SK-N-SH (cell line): ENCODE data around the gene ABCC4. TPM values are rescaled to one million over a fixed set of nuclear protein-coding genes. Genes with fewer than 3 reads are reported as not detected.

Source experiments
- CTCF ChIA-PET: fragments of 300-600, 350-600 bp; formaldehyde crosslinking; extraction: SDS; loops from one replicate; lab custom pipeline; 2021; lab: Yijun Ruan, JAX
- POLR2A ChIA-PET: fragments of 350-600 bp; sonication (Branson Sonifier 250); formaldehyde crosslinking; extraction: SDS; loops from one replicate; lab custom pipeline; 2020; ENCODE audit warnings: antibody characterized with exemption, inconsistent platforms; lab: Yijun Ruan, JAX
- DNase-seq: peaks from one replicate; pipeline ENCODE4 v3.0.0; 2012
- H2AFZ ChIP-seq: fragments of 200-600 bp; sonication (generic); 2 replicates; pipeline ENCODE4 v1.8.1; 2016; ENCODE audit warnings: antibody characterized with exemption, mild to moderate bottlenecking, low read depth
- H3F3A ChIP-seq: fragments of 200-600 bp; sonication (generic); replicated peaks from 2 replicates; pipeline ENCODE3; 2016; ENCODE audit warnings: antibody characterized with exemption, mild to moderate bottlenecking; ENCODE audit not compliant: insufficient read depth
- H3K27ac ChIP-seq, 2 experiments: fragments of 200-500 bp in 1 of 2; fragments of 200-600 bp in 1 of 2; sonication (Bioruptor generic) in 1 of 2; sonication (generic), shearing (Covaris generic) in 1 of 2; 2 replicates each; pipeline versions ENCODE4 v1.5.1 to v1.6.1; 2014 to 2016; ENCODE audit warnings: low read depth in 2 of 2, inconsistent platforms in 1 of 2, low read length in 1 of 2, mild to moderate bottlenecking in 1 of 2, mixed read lengths in 1 of 2
- H3K27me3 ChIP-seq: fragments of 200-600 bp; sonication (generic), shearing (Covaris generic); 2 replicates; pipeline ENCODE4 v1.6.1; 2016; ENCODE audit warnings: mixed run types; ENCODE audit not compliant: insufficient read depth
- H3K36me3 ChIP-seq, 2 experiments: fragments of 200-500 bp in 1 of 2; fragments of 200-600 bp in 1 of 2; sonication (Bioruptor generic) in 1 of 2; sonication (generic) in 1 of 2; replicated peaks in 1 of 2; 2 replicates each; pipeline versions ENCODE3 to v1.5.1; 2014 to 2016; ENCODE audit warnings: low read length in 1 of 2, mild to moderate bottlenecking in 1 of 2; ENCODE audit not compliant: insufficient read depth in 2 of 2, control insufficient read depth in 1 of 2
- H3K4me1 ChIP-seq, 2 experiments: fragments of 200-500 bp in 1 of 2; fragments of 200-600 bp in 1 of 2; sonication (Bioruptor generic) in 1 of 2; sonication (generic), shearing (Covaris generic) in 1 of 2; 2 replicates each; pipeline versions ENCODE4 v1.5.1 to v1.6.1; 2014 to 2016; ENCODE audit warnings: low read depth in 1 of 2, low read length in 1 of 2, mixed run types in 1 of 2; ENCODE audit not compliant: insufficient read depth in 2 of 2, control insufficient read depth in 1 of 2
- H3K4me2 ChIP-seq: fragments of 200-600 bp; sonication (generic), shearing (Covaris generic); 2 replicates; pipeline ENCODE4 v1.6.1; 2017; ENCODE audit warnings: mixed run types
- H3K4me3 ChIP-seq, 2 experiments: fragments of 200-500 bp in 1 of 2; fragments of 200-600 bp in 1 of 2; sonication (Bioruptor generic) in 1 of 2; sonication (generic), shearing (Covaris generic) in 1 of 2; 2 replicates each; pipeline versions ENCODE4 v1.5.1 to v1.8.1; 2014 to 2016; ENCODE audit warnings: low read depth in 2 of 2, inconsistent platforms in 1 of 2, low read length in 1 of 2, mild to moderate bottlenecking in 1 of 2, mixed read lengths in 1 of 2, moderate library complexity in 1 of 2
- H3K79me2 ChIP-seq: fragments of 200-600 bp; sonication (generic); 2 replicates; pipeline ENCODE4 v1.8.1; 2017; ENCODE audit warnings: mild to moderate bottlenecking; ENCODE audit not compliant: insufficient read depth
- H3K9ac ChIP-seq: fragments of 200-600 bp; sonication (generic); 2 replicates; pipeline ENCODE4 v1.6.1; 2017; ENCODE audit warnings: mixed run types
- H3K9me2 ChIP-seq: fragments of 200-600 bp; sonication (generic); 2 replicates; pipeline ENCODE4 v1.6.1; 2017; ENCODE audit warnings: mixed run types
- H3K9me3 ChIP-seq: fragments of 200-600 bp; sonication (generic); 2 replicates; pipeline ENCODE4 v1.6.1; 2017; ENCODE audit warnings: mixed run types, mild to moderate bottlenecking, moderate library complexity
- H4K20me1 ChIP-seq: fragments of 200-600 bp; sonication (generic); 2 replicates; pipeline ENCODE4 v1.6.1; 2017; ENCODE audit warnings: mild to moderate bottlenecking, mixed run types; ENCODE audit not compliant: insufficient read depth
- ELF1 ChIP-seq: IDR thresholded peaks from 2 replicates; pipeline ENCODE4 v1.4.0; 2012
- EZH2phosphoT487 ChIP-seq: fragments of 200-600 bp; sonication (generic); IDR thresholded peaks from 2 replicates; pipeline ENCODE4 v1.6.1; 2017; ENCODE audit warnings: low read depth, mixed run types, mild to moderate bottlenecking, antibody characterized with exemption, moderate library complexity, borderline replicate concordance
- GATA2 ChIP-seq: sonication (generic); formaldehyde crosslinking; IDR thresholded peaks from 2 replicates; pipeline ENCODE4 v1.5.0; 2020; ENCODE audit warnings: mild to moderate bottlenecking, missing genetic modification reagents
- JUND ChIP-seq: IDR thresholded peaks from 2 replicates; pipeline ENCODE4 v1.4.0; 2012
- MAX ChIP-seq: IDR thresholded peaks from 2 replicates; pipeline ENCODE4 v1.4.0; 2012; ENCODE audit warnings: low read depth
- MXI1 ChIP-seq: IDR thresholded peaks from 2 replicates; pipeline ENCODE4 v1.6.1; 2012; ENCODE audit warnings: mild to moderate bottlenecking, low read depth, low read length, improper control_type of control experiment
- NFIC ChIP-seq: IDR thresholded peaks from 2 replicates; pipeline ENCODE4 v1.4.0; 2012; ENCODE audit warnings: borderline replicate concordance
- NRF1 ChIP-seq: IDR thresholded peaks from 2 replicates; pipeline ENCODE4 v1.6.1; 2012; ENCODE audit warnings: low read depth, mild to moderate bottlenecking, low read length
- REST ChIP-seq: IDR thresholded peaks from 2 replicates; pipeline ENCODE4 v1.6.1; 2012; ENCODE audit warnings: mild to moderate bottlenecking, low read depth, low read length, moderate library complexity
- RXRA ChIP-seq: IDR thresholded peaks from 2 replicates; pipeline ENCODE4 v1.4.0; 2012; ENCODE audit warnings: low read depth, mild to moderate bottlenecking, borderline replicate concordance
- SIN3A ChIP-seq: IDR thresholded peaks from 2 replicates; pipeline ENCODE4 v1.6.1; 2012; ENCODE audit warnings: low read depth, mild to moderate bottlenecking, low read length, moderate library complexity, borderline replicate concordance
- SMC3 ChIP-seq: IDR thresholded peaks from 2 replicates; pipeline ENCODE4 v1.6.1; 2012; ENCODE audit warnings: low read depth, low read length, improper control_type of control experiment
- TAF1 ChIP-seq: IDR thresholded peaks from 2 replicates; pipeline ENCODE4 v1.6.1; 2012; ENCODE audit warnings: low read depth, mild to moderate bottlenecking, low read length, moderate library complexity, borderline replicate concordance
- TCF12 ChIP-seq: IDR thresholded peaks from 2 replicates; pipeline ENCODE4 v1.4.0; 2012
- TEAD4 ChIP-seq: IDR thresholded peaks from 2 replicates; pipeline ENCODE4 v1.4.0; 2012; ENCODE audit warnings: mild to moderate bottlenecking, borderline replicate concordance; ENCODE audit not compliant: insufficient read depth
- USF2 ChIP-seq: fragments of 150-350 bp; IDR thresholded peaks from 2 replicates; pipeline ENCODE4 v1.6.1; 2017; ENCODE audit warnings: antibody characterized with exemption, low read length, low read depth, borderline replicate concordance
- YY1 ChIP-seq: IDR thresholded peaks from 2 replicates; pipeline ENCODE4 v1.4.0; 2012; ENCODE audit warnings: low read depth, mild to moderate bottlenecking
- polyA plus RNA-seq, 3 experiments: library from polyadenylated mRNA; depleted of rRNA; stranded (reverse); fragments of >200 nt; gene quantifications; 2 replicates each; pipeline ENCODE4 v1.2.3, GENCODE V29; 2012
- TF ChIP-seq, protein P1 (sequence below): IDR thresholded peaks from 2 replicates; pipeline ENCODE4 v1.4.0; 2012; ENCODE audit warnings: low read depth, borderline replicate concordance
- TF ChIP-seq, protein P2 (sequence below): fragments of 150-350 bp; IDR thresholded peaks from 2 replicates; pipeline ENCODE4 v1.6.1; 2016; ENCODE audit warnings: mild to moderate bottlenecking, low read depth, low read length
- TF ChIP-seq, protein P3 (sequence below): fragments of 200-600 bp; sonication (generic); IDR thresholded peaks from 2 replicates; pipeline ENCODE4 v1.6.1; 2017; ENCODE audit warnings: antibody characterized with exemption, mild to moderate bottlenecking, moderate library complexity

ABCC4 gene
- polyA plus RNA-seq, 1 of the 3 experiments (the other 2 are of a cell fraction) = 7.8 TPM

- Histone ChIP-seq H2AFZ (no peak overlapping the region), H3K4me2 (no peak overlapping the region), H3K4me3 (no peak overlapping the region), H3K79me2 (no peaks in the 10 kb centered on the region), H3K9me2 (no peaks in the 10 kb centered on the region), H4K20me1 (no peaks in the 10 kb centered on the region), H3K9ac (no peak overlapping the region), H3K36me3 (no peaks in the 10 kb centered on the region), H3F3A (no peaks in the 10 kb centered on the region), H3K9me3 (no peaks in the 10 kb centered on the region), H3K4me1 (no peaks in the 10 kb centered on the region; a peak in 1 of 4 replicates), H3K27ac (no peak overlapping the region), H3K27me3 (no peaks in the 10 kb centered on the region)
- POLR2A ChIA-PET = no interaction called here
- DNase-seq = no peak
- CTCF ChIA-PET = no interaction called here
- TF ChIP-seq EZH2phosphoT487 (no peak), TEAD4 (no peak), NFIC (no peak), MXI1 (no peak), USF2 (no peak), MAX (no peak), JUND (no peak), NRF1 (no peak), TAF1 (no peak), SMC3 (no peak), GATA2 (CRISPR knock-in tag) (no peak), REST (no peak), TCF12 (no peak), SIN3A (no peak), YY1 (no peak), RXRA (no peak), ELF1 (no peak)
- TF ChIP-seq, protein P1, sequence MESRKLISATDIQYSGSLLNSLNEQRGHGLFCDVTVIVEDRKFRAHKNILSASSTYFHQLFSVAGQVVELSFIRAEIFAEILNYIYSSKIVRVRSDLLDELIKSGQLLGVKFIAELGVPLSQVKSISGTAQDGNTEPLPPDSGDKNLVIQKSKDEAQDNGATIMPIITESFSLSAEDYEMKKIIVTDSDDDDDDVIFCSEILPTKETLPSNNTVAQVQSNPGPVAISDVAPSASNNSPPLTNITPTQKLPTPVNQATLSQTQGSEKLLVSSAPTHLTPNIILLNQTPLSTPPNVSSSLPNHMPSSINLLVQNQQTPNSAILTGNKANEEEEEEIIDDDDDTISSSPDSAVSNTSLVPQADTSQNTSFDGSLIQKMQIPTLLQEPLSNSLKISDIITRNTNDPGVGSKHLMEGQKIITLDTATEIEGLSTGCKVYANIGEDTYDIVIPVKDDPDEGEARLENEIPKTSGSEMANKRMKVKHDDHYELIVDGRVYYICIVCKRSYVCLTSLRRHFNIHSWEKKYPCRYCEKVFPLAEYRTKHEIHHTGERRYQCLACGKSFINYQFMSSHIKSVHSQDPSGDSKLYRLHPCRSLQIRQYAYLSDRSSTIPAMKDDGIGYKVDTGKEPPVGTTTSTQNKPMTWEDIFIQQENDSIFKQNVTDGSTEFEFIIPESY = no peak
- TF ChIP-seq, protein P2, sequence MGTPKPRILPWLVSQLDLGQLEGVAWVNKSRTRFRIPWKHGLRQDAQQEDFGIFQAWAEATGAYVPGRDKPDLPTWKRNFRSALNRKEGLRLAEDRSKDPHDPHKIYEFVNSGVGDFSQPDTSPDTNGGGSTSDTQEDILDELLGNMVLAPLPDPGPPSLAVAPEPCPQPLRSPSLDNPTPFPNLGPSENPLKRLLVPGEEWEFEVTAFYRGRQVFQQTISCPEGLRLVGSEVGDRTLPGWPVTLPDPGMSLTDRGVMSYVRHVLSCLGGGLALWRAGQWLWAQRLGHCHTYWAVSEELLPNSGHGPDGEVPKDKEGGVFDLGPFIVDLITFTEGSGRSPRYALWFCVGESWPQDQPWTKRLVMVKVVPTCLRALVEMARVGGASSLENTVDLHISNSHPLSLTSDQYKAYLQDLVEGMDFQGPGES = no peak
- TF ChIP-seq, protein P3, sequence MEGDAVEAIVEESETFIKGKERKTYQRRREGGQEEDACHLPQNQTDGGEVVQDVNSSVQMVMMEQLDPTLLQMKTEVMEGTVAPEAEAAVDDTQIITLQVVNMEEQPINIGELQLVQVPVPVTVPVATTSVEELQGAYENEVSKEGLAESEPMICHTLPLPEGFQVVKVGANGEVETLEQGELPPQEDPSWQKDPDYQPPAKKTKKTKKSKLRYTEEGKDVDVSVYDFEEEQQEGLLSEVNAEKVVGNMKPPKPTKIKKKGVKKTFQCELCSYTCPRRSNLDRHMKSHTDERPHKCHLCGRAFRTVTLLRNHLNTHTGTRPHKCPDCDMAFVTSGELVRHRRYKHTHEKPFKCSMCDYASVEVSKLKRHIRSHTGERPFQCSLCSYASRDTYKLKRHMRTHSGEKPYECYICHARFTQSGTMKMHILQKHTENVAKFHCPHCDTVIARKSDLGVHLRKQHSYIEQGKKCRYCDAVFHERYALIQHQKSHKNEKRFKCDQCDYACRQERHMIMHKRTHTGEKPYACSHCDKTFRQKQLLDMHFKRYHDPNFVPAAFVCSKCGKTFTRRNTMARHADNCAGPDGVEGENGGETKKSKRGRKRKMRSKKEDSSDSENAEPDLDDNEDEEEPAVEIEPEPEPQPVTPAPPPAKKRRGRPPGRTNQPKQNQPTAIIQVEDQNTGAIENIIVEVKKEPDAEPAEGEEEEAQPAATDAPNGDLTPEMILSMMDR = no peak
Measured at GRCh38 chr13:95005300-95005699, 296.0 kb downstream of the ABCC4 start.
